CD4-positive, alpha-beta T cell (primary cell): ENCODE data around the gene ADGRL3. TPM values are rescaled to one million over a fixed set of nuclear protein-coding genes. Genes with fewer than 3 reads are reported as not detected.

ENCODE experiments used
- ATAC-seq: fragments of 200-7000 bp; cut with Tn5 transposase; one replicate; pipeline ENCODE4 v1.10.0; 2022; ENCODE audit warnings: mild to moderate bottlenecking; ENCODE audit not compliant: poor library complexity
- CTCF ChIA-PET: fragments of 350-600 bp; sonication (Branson Sonifier 250); formaldehyde crosslinking; loops from one replicate; lab custom pipeline; 2021; ENCODE audit warnings: antibody characterized with exemption, inconsistent platforms; lab: Charles Lee
- POLR2A ChIA-PET: fragments of 350-600 bp; sonication (Branson Sonifier 250); formaldehyde crosslinking; loops from one replicate; lab custom pipeline; 2021; ENCODE audit warnings: antibody characterized with exemption, inconsistent platforms; lab: Charles Lee
- DNase-seq, 14 experiments: peaks; one replicate each; pipeline ENCODE4 v3.0.0-alpha.2; 2013 to 2020; ENCODE audit warnings: mixed read lengths in 2 of 14
- H3K27ac ChIP-seq, 2 donors: one replicate each; pipeline versions ENCODE4 v1.5.1 to v1.7.0; 2013; ENCODE audit warnings: low read length in 2 of 2, low read depth in 1 of 2, mild to moderate bottlenecking in 1 of 2
- H3K27me3 ChIP-seq, 2 experiments: 1 replicate in 1 of 2; 2 replicates in 1 of 2; pipeline versions ENCODE4 v1.6.1 to v1.7.0; 2013; ENCODE audit warnings: low read length in 2 of 2, control low read depth in 1 of 2, mild to moderate bottlenecking in 1 of 2, moderate library complexity in 1 of 2; ENCODE audit not compliant: insufficient read depth in 2 of 2, control insufficient read depth in 1 of 2
- H3K36me3 ChIP-seq: one replicate; pipeline ENCODE4 v1.6.1; 2013; ENCODE audit warnings: low read length, control low read depth; ENCODE audit not compliant: insufficient read depth
- H3K4me1 ChIP-seq: one replicate; pipeline ENCODE4 v1.6.1; 2013; ENCODE audit warnings: low read length, control low read depth; ENCODE audit not compliant: insufficient read depth
- H3K4me3 ChIP-seq: one replicate; pipeline ENCODE4 v1.5.1; 2013; ENCODE audit warnings: mild to moderate bottlenecking, low read length, moderate library complexity
- H3K9me3 ChIP-seq, 2 experiments: 1 replicate in 1 of 2; 2 replicates in 1 of 2; pipeline versions ENCODE4 v1.6.1 to v1.7.0; 2013; ENCODE audit warnings: low read length in 2 of 2, mild to moderate bottlenecking in 2 of 2, control low read depth in 1 of 2, moderate library complexity in 1 of 2; ENCODE audit not compliant: control insufficient read depth in 1 of 2, insufficient read depth in 1 of 2
- H3K27ac Mint-ChIP-seq: one replicate; pipeline ENCODE4 v1.8.0; 2020; ENCODE audit warnings: mixed read lengths
- H3K27me3 Mint-ChIP-seq: one replicate; pipeline ENCODE4 v1.8.0; 2021; ENCODE audit warnings: mixed read lengths
- H3K36me3 Mint-ChIP-seq: one replicate; pipeline ENCODE4 v1.8.0; 2021; ENCODE audit warnings: low read depth, mixed read lengths
- H3K4me1 Mint-ChIP-seq: one replicate; pipeline ENCODE4 v1.8.0; 2021; ENCODE audit warnings: low read depth, mixed read lengths
- H3K4me3 Mint-ChIP-seq: one replicate; pipeline ENCODE4 v1.8.0; 2020; ENCODE audit warnings: mild to moderate bottlenecking, mixed read lengths
- H3K9me3 Mint-ChIP-seq: one replicate; pipeline ENCODE4 v1.8.0; 2020; ENCODE audit warnings: mixed read lengths
- intact Hi-C, 2 experiments: fragments of 100-400 bp; cut with DNase I in 1 of 2; cut with micrococcal nuclease in 1 of 2; formaldehyde crosslinking; loops; one replicate each; pipeline versions ENCODE4 v1.15.1 to v1.9.0; 2023 to 2025; cut with DNase I, micrococcal nuclease
- total RNA-seq, 174 experiments: library from RNA in 2 of 174; stranded (reverse) in 2 of 174; gene quantifications; one replicate each; pipeline ENCODE4 v1.2.3 and lab custom pipeline; 2021 to 2026
- TF ChIP-seq, protein P1 (sequence below): fragments of 200-600 bp; IDR thresholded peaks from one replicate; pipeline ENCODE4 v1.8.0; 2022; ENCODE audit warnings: antibody characterized with exemption, mild to moderate bottlenecking

The ADGRL3 gene
- total RNA-seq, 2 experiments from 2014 or later, result not detected

DNA sequence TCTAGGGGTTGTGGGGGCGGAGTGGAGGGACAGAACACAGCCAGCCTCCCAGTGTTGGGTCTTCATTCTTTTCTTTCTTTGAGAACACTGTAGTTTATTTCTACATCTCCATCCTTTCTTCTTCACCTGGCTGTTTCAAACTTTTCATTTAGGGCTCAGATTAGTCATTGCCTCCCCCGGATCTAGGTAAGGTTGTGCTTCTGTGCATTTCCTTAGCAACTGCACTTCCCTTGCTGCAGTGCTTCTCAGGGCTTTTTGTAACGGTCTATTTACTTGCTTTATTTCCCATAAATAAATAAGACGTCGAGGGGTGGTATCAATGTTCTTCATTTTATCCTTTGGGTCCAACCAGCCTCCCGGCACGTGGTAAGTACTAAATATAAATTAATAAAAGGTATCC lies 31.3 kb downstream of the ADGRL3 start:
- H3K9me3 Mint-ChIP-seq, result peaks cover 8% of the 10 kb centered on the region
- no peak for DNase-seq
- H3K27me3 Mint-ChIP-seq, result no peaks in the 10 kb centered on the region
- Histone ChIP-seq H3K9me3 (no peaks in the 10 kb centered on the region), H3K36me3 (no peaks in the 10 kb centered on the region), H3K27ac (no peak overlapping the region), H3K4me1 (no peaks in the 10 kb centered on the region), H3K4me3 (no peak overlapping the region), H3K27me3 (no peaks in the 10 kb centered on the region)
- H3K4me3 Mint-ChIP-seq, result no peak overlapping the region
- H3K36me3 Mint-ChIP-seq, result no peaks in the 10 kb centered on the region
- CTCF ChIA-PET, result no interaction called here
- no peak overlapping the region for H3K27ac Mint-ChIP-seq
- intact Hi-C loops, result no loop called here
- ATAC-seq, result no peak
- TF ChIP-seq, protein P1, sequence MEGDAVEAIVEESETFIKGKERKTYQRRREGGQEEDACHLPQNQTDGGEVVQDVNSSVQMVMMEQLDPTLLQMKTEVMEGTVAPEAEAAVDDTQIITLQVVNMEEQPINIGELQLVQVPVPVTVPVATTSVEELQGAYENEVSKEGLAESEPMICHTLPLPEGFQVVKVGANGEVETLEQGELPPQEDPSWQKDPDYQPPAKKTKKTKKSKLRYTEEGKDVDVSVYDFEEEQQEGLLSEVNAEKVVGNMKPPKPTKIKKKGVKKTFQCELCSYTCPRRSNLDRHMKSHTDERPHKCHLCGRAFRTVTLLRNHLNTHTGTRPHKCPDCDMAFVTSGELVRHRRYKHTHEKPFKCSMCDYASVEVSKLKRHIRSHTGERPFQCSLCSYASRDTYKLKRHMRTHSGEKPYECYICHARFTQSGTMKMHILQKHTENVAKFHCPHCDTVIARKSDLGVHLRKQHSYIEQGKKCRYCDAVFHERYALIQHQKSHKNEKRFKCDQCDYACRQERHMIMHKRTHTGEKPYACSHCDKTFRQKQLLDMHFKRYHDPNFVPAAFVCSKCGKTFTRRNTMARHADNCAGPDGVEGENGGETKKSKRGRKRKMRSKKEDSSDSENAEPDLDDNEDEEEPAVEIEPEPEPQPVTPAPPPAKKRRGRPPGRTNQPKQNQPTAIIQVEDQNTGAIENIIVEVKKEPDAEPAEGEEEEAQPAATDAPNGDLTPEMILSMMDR, result no peak
- POLR2A ChIA-PET, result no interaction called here
- no peaks in the 10 kb centered on the region for H3K4me1 Mint-ChIP-seq

GRCh38 chr4:61239250-61239649 lies 39.1 kb downstream of the ADGRL3 start:
- CTCF ChIA-PET, result no interaction called here
- H3K9me3 Mint-ChIP-seq, result no peaks in the 10 kb centered on the region
- no peak overlapping the region for H3K27ac Mint-ChIP-seq
- no peaks in the 10 kb centered on the region for H3K9me3 ChIP-seq
- no peaks in the 10 kb centered on the region for H3K4me1 Mint-ChIP-seq
- ATAC-seq, result no peak
- H3K4me3 Mint-ChIP-seq, result no peak overlapping the region
- no peaks in the 10 kb centered on the region for H3K36me3 ChIP-seq
- no peak for DNase-seq
- H3K27me3 Mint-ChIP-seq, result no peaks in the 10 kb centered on the region
- POLR2A ChIA-PET, result interaction anchor here (0.7 kb wide), 1 partner anchor 97 kb away, joined by 3 read pairs; no protein-coding TSS in a partner anchor
- H3K4me1 ChIP-seq, result no peaks in the 10 kb centered on the region
- no peaks in the 10 kb centered on the region for H3K27me3 ChIP-seq
- intact Hi-C loops, result no loop called here
- no peaks in the 10 kb centered on the region for H3K36me3 Mint-ChIP-seq
- H3K27ac ChIP-seq, result no peak overlapping the region
- H3K4me3 ChIP-seq, result no peak overlapping the region
- TF ChIP-seq, protein P1, result no peak

- H3K9me3 ChIP-seq, result no peaks in the 10 kb centered on the region
- ATAC-seq, result no peak
- TF ChIP-seq, protein P1, result no peak
- intact Hi-C loops, result no loop called here
- H3K27ac Mint-ChIP-seq, result no peak overlapping the region
- H3K27ac ChIP-seq, result no peak overlapping the region
- H3K4me1 ChIP-seq, result no peaks in the 10 kb centered on the region
- H3K4me3 Mint-ChIP-seq, result no peak overlapping the region
- no peaks in the 10 kb centered on the region for H3K4me1 Mint-ChIP-seq
- H3K27me3 Mint-ChIP-seq, result no peaks in the 10 kb centered on the region
- no peak for DNase-seq
- POLR2A ChIA-PET, result no interaction called here
- no peaks in the 10 kb centered on the region for H3K27me3 ChIP-seq
- CTCF ChIA-PET, result no interaction called here
- H3K9me3 Mint-ChIP-seq, result peaks cover 5% of the 10 kb centered on the region
- H3K36me3 Mint-ChIP-seq, result no peaks in the 10 kb centered on the region
- H3K4me3 ChIP-seq, result no peak overlapping the region
- no peaks in the 10 kb centered on the region for H3K36me3 ChIP-seq
Observed at GRCh38 chr4:61243962-61244361, 43.8 kb downstream of the ADGRL3 start.
